Calu3 (cell line): Measurements from ENCODE around the gene PPEF2. TPM values are rescaled to one million over a fixed set of nuclear protein-coding genes. Genes with fewer than 3 reads are reported as not detected.
A peak's percentile ranks its signal among the peaks of the same experiment; 100 is the strongest.

Experiments used
- BruUV-seq: library from RNA; stranded (reverse); fragments of 400-500 nt; replicated peaks from 2 replicates; lab custom pipeline; 2021; lab: Mats Ljungman, UMichigan
- CTCF ChIA-PET: fragments of 300-600 bp; sonication (Branson Sonifier 250); formaldehyde crosslinking; loops from one replicate; lab custom pipeline; 2022; ENCODE audit warnings: antibody characterized with exemption; lab: Charles Lee
- DNase-seq: peaks from one replicate; pipeline ENCODE4 v3.0.0; 2022
- H3K27ac Mint-ChIP-seq: one replicate; pipeline ENCODE4 v1.8.0; 2022; ENCODE audit warnings: mixed read lengths; ENCODE audit not compliant: unreplicated experiment
- H3K27me3 Mint-ChIP-seq: one replicate; pipeline ENCODE4 v1.8.0; 2022; ENCODE audit warnings: mixed read lengths; ENCODE audit not compliant: unreplicated experiment
- H3K36me3 Mint-ChIP-seq: one replicate; pipeline ENCODE4 v1.8.0; 2022; ENCODE audit warnings: mild to moderate bottlenecking, moderate library complexity, mixed read lengths; ENCODE audit not compliant: insufficient read depth, unreplicated experiment
- H3K4me1 Mint-ChIP-seq: one replicate; pipeline ENCODE4 v1.8.0; 2022; ENCODE audit warnings: mild to moderate bottlenecking, low read depth, mixed read lengths; ENCODE audit not compliant: unreplicated experiment
- H3K4me3 Mint-ChIP-seq: one replicate; pipeline ENCODE4 v1.8.0; 2022; ENCODE audit warnings: mild to moderate bottlenecking, low read depth, moderate library complexity, mixed read lengths; ENCODE audit not compliant: unreplicated experiment
- H3K9me3 Mint-ChIP-seq: one replicate; pipeline ENCODE4 v1.8.0; 2022; ENCODE audit warnings: low read depth, mixed read lengths; ENCODE audit not compliant: unreplicated experiment
- CTCF ChIP-seq: fragments of 200-600 bp; IDR thresholded peaks from one replicate; pipeline ENCODE4 v1.8.0; 2022; ENCODE audit warnings: antibody characterized with exemption; ENCODE audit not compliant: unreplicated experiment
- intact Hi-C: fragments of 100-400 bp; cut with micrococcal nuclease; formaldehyde crosslinking; loops from one replicate; pipeline ENCODE4 v1.10.0; 2022; ENCODE audit not compliant: unreplicated experiment
- total RNA-seq: library from RNA; stranded (reverse); gene quantifications from 2 replicates; pipeline ENCODE4 v1.2.3, GENCODE V29; 2022

The PPEF2 gene
- total RNA-seq, 1 experiment from 2014 or later, result not detected

GRCh38 chr4:75892508-75892907, 9.7 kb downstream of the PPEF2 start:
- intact Hi-C loops, result no loop called here
- no peaks in the 10 kb centered on the region for H3K36me3 Mint-ChIP-seq
- no peak overlapping the region for H3K27ac Mint-ChIP-seq
- no peak for TF ChIP-seq CTCF
- CTCF ChIA-PET, result no interaction called here
- H3K4me3 Mint-ChIP-seq, result no peak overlapping the region
- no TSS peak for BruUV-seq
- H3K9me3 Mint-ChIP-seq, result no peaks in the 10 kb centered on the region
- peaks cover 34% of the 10 kb centered on the region for H3K27me3 Mint-ChIP-seq
- peak; percentile 27 for DNase-seq
- H3K4me1 Mint-ChIP-seq, result no peaks in the 10 kb centered on the region

GRCh38 chr4:75891611-75892010, 10.6 kb downstream of the PPEF2 start:
- H3K27me3 Mint-ChIP-seq, result peaks cover 34% of the 10 kb centered on the region
- TF ChIP-seq CTCF, result no peak
- no peak overlapping the region for H3K27ac Mint-ChIP-seq
- DNase-seq, result no peak
- BruUV-seq, result no TSS peak
- H3K36me3 Mint-ChIP-seq, result no peaks in the 10 kb centered on the region
- H3K9me3 Mint-ChIP-seq, result no peaks in the 10 kb centered on the region
- CTCF ChIA-PET, result no interaction called here
- no peaks in the 10 kb centered on the region for H3K4me1 Mint-ChIP-seq
- no peak overlapping the region for H3K4me3 Mint-ChIP-seq
- intact Hi-C loops, result no loop called here

GRCh38 chr4:75889537-75890199, 12.6 kb downstream of the PPEF2 start:
- intact Hi-C loops, result no loop called here
- no TSS peak for BruUV-seq
- H3K4me3 Mint-ChIP-seq, result no peak overlapping the region
- no peaks in the 10 kb centered on the region for H3K36me3 Mint-ChIP-seq
- peaks cover 34% of the 10 kb centered on the region for H3K27me3 Mint-ChIP-seq
- H3K9me3 Mint-ChIP-seq, result no peaks in the 10 kb centered on the region
- CTCF ChIA-PET, result interaction anchor here (0.6 to 0.7 kb wide), 2 partner anchors 23 to 210 kb away, joined by 4 to 5 read pairs; no protein-coding TSS in a partner anchor
- no peaks in the 10 kb centered on the region for H3K4me1 Mint-ChIP-seq
- no peak overlapping the region for H3K27ac Mint-ChIP-seq
- TF ChIP-seq CTCF, result no peak
- no peak for DNase-seq

GRCh38 chr4:75886104-75886503, 16.1 kb downstream of the PPEF2 start:
- CTCF ChIA-PET, result no interaction called here
- H3K27ac Mint-ChIP-seq, result no peak overlapping the region
- no peaks in the 10 kb centered on the region for H3K4me1 Mint-ChIP-seq
- no peaks in the 10 kb centered on the region for H3K9me3 Mint-ChIP-seq
- BruUV-seq, result no TSS peak
- no peaks in the 10 kb centered on the region for H3K36me3 Mint-ChIP-seq
- peak overlapping the region; percentile 39 for H3K4me3 Mint-ChIP-seq
- intact Hi-C loops, result no loop called here
- peak; percentile 2 for DNase-seq
- no peak for TF ChIP-seq CTCF
- peaks cover 34% of the 10 kb centered on the region for H3K27me3 Mint-ChIP-seq
